K562 (cell line): ENCODE data around the gene TP73. TPM values are rescaled to one million over a fixed set of nuclear protein-coding genes. Genes with fewer than 3 reads are reported as not detected.

Experiments used
- ATAC-seq: fragments of 200-7000 bp; cut with Tn5 transposase; 3 replicates; pipeline ENCODE4 v1.9.1; 2020; ENCODE audit warnings: moderate library complexity
- BruUV-seq: library from RNA; stranded (reverse); fragments of 400-500 nt; replicated peaks from 2 replicates; lab custom pipeline; 2021; lab: Mats Ljungman, UMichigan
- CTCF ChIA-PET: fragments of 300-600 bp; formaldehyde crosslinking; extraction: SDS; loops from one replicate; lab custom pipeline; 2021; ENCODE audit warnings: low intra/inter-chr PET ratio; lab: Yijun Ruan, JAX
- POLR2A ChIA-PET: fragments of 300-600, 350-650 bp; sonication (Branson Sonifier 250); formaldehyde crosslinking; extraction: SDS; loops from one replicate; lab custom pipeline; 2021; ENCODE audit warnings: antibody characterized with exemption, inconsistent platforms; lab: Yijun Ruan, JAX
- DNase-seq, 4 experiments: peaks; one replicate each; pipeline versions ENCODE4 v3.0.0 to v3.0.0-alpha.2; 2011 to 2018; ENCODE audit warnings: low spot score in 3 of 4, mixed read lengths in 3 of 4; ENCODE audit errors: extremely low read depth in 1 of 4
- FAIRE-seq: peaks from 2 replicates; lab custom pipeline; 2011; peaks lifted over from hg19 to GRCh38; lab: Jason Lieb, UNC
- H2AFZ ChIP-seq: 2 replicates; pipeline ENCODE4 v1.6.0; 2011; ENCODE audit warnings: low read depth, low read length, control low read depth, inconsistent platforms
- H3K27ac ChIP-seq: fragments of 200-600 bp; 3 replicates; pipeline ENCODE4 v1.8.0; 2011; ENCODE audit warnings: low read depth, mild to moderate bottlenecking, control low read depth, inconsistent platforms, low read length, moderate library complexity, mixed read lengths; ENCODE audit errors: extremely low read depth
- H3K27me3 ChIP-seq, 2 experiments: fragments of 300-600 bp in 1 of 2; 2 replicates in 1 of 2; 3 replicates in 1 of 2; pipeline versions ENCODE4 v1.6.0 to v1.8.0; 2011; ENCODE audit warnings: inconsistent platforms in 2 of 2, low read length in 2 of 2, mild to moderate bottlenecking in 1 of 2, mixed read lengths in 1 of 2, moderate library complexity in 1 of 2; ENCODE audit not compliant: control insufficient read depth in 2 of 2, insufficient read depth in 2 of 2
- H3K36me3 ChIP-seq: fragments of 300-600 bp; 3 replicates; pipeline ENCODE4 v1.8.0; 2011; ENCODE audit warnings: mild to moderate bottlenecking, low read length, inconsistent platforms; ENCODE audit not compliant: control insufficient read depth, insufficient read depth
- H3K4me1 ChIP-seq, 2 experiments: fragments of 200-600 bp in 1 of 2; replicated peaks in 1 of 2; 2 replicates in 1 of 2; 3 replicates in 1 of 2; pipeline versions ENCODE4 v1.5.1 to v1.8.0; 2011; ENCODE audit warnings: inconsistent platforms in 2 of 2, low read length in 2 of 2, mild to moderate bottlenecking in 1 of 2, mixed read lengths in 1 of 2, moderate library complexity in 1 of 2; ENCODE audit not compliant: control insufficient read depth in 2 of 2, insufficient read depth in 2 of 2
- H3K4me2 ChIP-seq: 2 replicates; pipeline ENCODE4 v1.6.1; 2011; ENCODE audit warnings: low read length, control low read depth, inconsistent platforms, mixed read lengths; ENCODE audit not compliant: insufficient read depth
- H3K4me3 ChIP-seq: fragments of 200-600 bp; sonication (generic), shearing (Covaris generic); 2 replicates; pipeline ENCODE4 v1.5.1; 2016; ENCODE audit warnings: control low read depth, inconsistent platforms
- H3K79me2 ChIP-seq: fragments of 200-600 bp; 3 replicates; pipeline ENCODE4 v1.8.0; 2011; ENCODE audit warnings: low read length, inconsistent platforms; ENCODE audit not compliant: control insufficient read depth, insufficient read depth
- H3K9ac ChIP-seq, 2 experiments: 2 replicates each; pipeline versions ENCODE4 v1.6.0 to v1.6.1; 2011; ENCODE audit warnings: low read depth in 2 of 2, low read length in 2 of 2, control low read depth in 1 of 2, inconsistent platforms in 1 of 2, mild to moderate bottlenecking in 1 of 2, mixed read lengths in 1 of 2; ENCODE audit not compliant: insufficient read depth in 1 of 2
- H3K9me1 ChIP-seq: one replicate; pipeline ENCODE4 v1.6.0; 2011; ENCODE audit warnings: inconsistent platforms, mild to moderate bottlenecking, low read length, moderate library complexity; ENCODE audit not compliant: control insufficient read depth, insufficient read depth
- H3K9me3 ChIP-seq: replicated peaks from 2 replicates; pipeline ENCODE4 v1.5.1; 2011; ENCODE audit warnings: low read depth, low read length, inconsistent platforms; ENCODE audit not compliant: control insufficient read depth, insufficient read depth
- H4K20me1 ChIP-seq: replicated peaks from 2 replicates; pipeline ENCODE4 v1.6.1; 2011; ENCODE audit warnings: low read length, inconsistent platforms, mixed read lengths; ENCODE audit not compliant: control insufficient read depth, insufficient read depth
- CBX1 ChIP-seq: sonication (generic); IDR thresholded peaks from 2 replicates; pipeline ENCODE4 v1.6.1; 2016; ENCODE audit warnings: antibody characterized with exemption, low read depth, mild to moderate bottlenecking
- HDAC3 ChIP-seq: fragments of 450-650 bp; IDR thresholded peaks from 2 replicates; pipeline ENCODE4 v1.6.1; 2018; ENCODE audit warnings: borderline replicate concordance, mild to moderate bottlenecking, moderate library complexity; ENCODE audit not compliant: partially characterized antibody
- MCM5 ChIP-seq: fragments of 450-650 bp; IDR thresholded peaks from 2 replicates; pipeline ENCODE4 v1.6.1; 2016; ENCODE audit warnings: low read depth
- NFATC3 ChIP-seq: fragments of 450-650 bp; IDR thresholded peaks from 2 replicates; pipeline ENCODE4 v1.6.1; 2017; ENCODE audit warnings: mild to moderate bottlenecking
- NONO ChIP-seq, 2 experiments: fragments of 200-400 bp in 1 of 2; fragments of 450-650 bp in 1 of 2; formaldehyde crosslinking in 1 of 2; IDR thresholded peaks; 2 replicates each; pipeline ENCODE4 v1.6.1; 2017; ENCODE audit warnings: low read depth in 2 of 2, mild to moderate bottlenecking in 2 of 2, moderate library complexity in 2 of 2, low read length in 1 of 2
- PURB ChIP-seq: sonication (generic); formaldehyde crosslinking; IDR thresholded peaks from 2 replicates; pipeline ENCODE4 v1.9.0; 2021; ENCODE audit warnings: low read depth, mild to moderate bottlenecking, missing genetic modification reagents
- RHOXF2B ChIP-seq: fragments of 250-450 bp; sonication (Bioruptor Pico); conservative IDR thresholded peaks from 2 replicates; pipeline ENCODE4 v1.5.1; 2021
- SP1 ChIP-seq: sonication (generic); formaldehyde crosslinking; IDR thresholded peaks from 2 replicates; pipeline ENCODE4 v1.8.1; 2022; ENCODE audit warnings: mild to moderate bottlenecking, missing genetic modification reagents
- ZC3H11A ChIP-seq: IDR thresholded peaks from 2 replicates; pipeline ENCODE4 v1.6.1; 2012; ENCODE audit warnings: low read depth, low read length, improper control_type of control experiment
- ZNF384 ChIP-seq: IDR thresholded peaks from 2 replicates; pipeline ENCODE4 v1.6.1; 2012; ENCODE audit warnings: low read depth, low read length, improper control_type of control experiment
- ZNF583 ChIP-seq: fragments of 250-450 bp; sonication (Bioruptor Pico); IDR thresholded peaks from 2 replicates; pipeline ENCODE4 v1.4.0; 2020
- ZNF717 ChIP-seq: fragments of 250-450 bp; sonication (Bioruptor Pico); IDR thresholded peaks from 2 replicates; pipeline ENCODE4 v1.5.0; 2021
- WGBS: fragments of 100-300 bp; shearing (Covaris generic); methylation state at CpG from one replicate; pipeline ENCODE4 v1.1.6; 2016; ENCODE audit warnings: low coverage, mixed read lengths; ENCODE audit not compliant: insufficient coverage; ENCODE audit errors: missing lambda C conversion rate; 5-methylcytosine and 5-hydroxymethylcytosine counted together
- in situ Hi-C: fragments of 300-500 bp; cut with MboI; formaldehyde crosslinking; loops from 4 replicates; pipeline ENCODE4 v1.15.0; 2018; ENCODE audit warnings: inconsistent platforms, mixed read lengths
- intact Hi-C: fragments of 100-400 bp; cut with micrococcal nuclease; formaldehyde crosslinking; loops from 2 replicates; pipeline ENCODE4 v1.14.2; 2022
- polyA plus RNA-seq, 8 experiments: library from polyadenylated mRNA; depleted of rRNA in 4 of 8; stranded (reverse) in 5 of 8; unstranded in 3 of 8; fragments of >200 nt; fragmentation: Nextera tagmentation in 2 of 8; fragmentation: Illumina TruSeq in 1 of 8; extraction: Ambion mirVana in 2 of 8; extraction: Trizol in 1 of 8; gene quantifications; 2 replicates each; pipeline versions ENCODE4 v1.2.1 to v1.2.3, GENCODE V29; 2011 to 2014; ENCODE audit warnings: inconsistent platforms in 1 of 8, missing spikeins in 1 of 8
- total RNA-seq, 7 experiments: library from RNA; depleted of rRNA in 6 of 7; stranded (reverse); fragments of >200 nt in 6 of 7; fragmentation: Illumina TruSeq in 2 of 7; extraction: Trizol in 2 of 7; gene quantifications; 2 replicates each; pipeline versions ENCODE4 v1.2.1 to v1.2.3, GENCODE V29; 2011 to 2021; ENCODE audit warnings: low replicate concordance in 1 of 7
- TF ChIP-seq, protein P1 (sequence below): fragments of 250-450 bp; sonication (Bioruptor Pico); IDR thresholded peaks from 2 replicates; pipeline ENCODE4 v1.5.0; 2021
- TF ChIP-seq, protein P2 (sequence below): sonication (generic); formaldehyde crosslinking; IDR thresholded peaks from 2 replicates; pipeline ENCODE4 v1.8.0; 2022; ENCODE audit warnings: missing genetic modification reagents, mild to moderate bottlenecking, borderline replicate concordance
- TF ChIP-seq, protein P3 (sequence below), 3 experiments: IDR thresholded peaks in 2 of 3; conservative IDR thresholded peaks in 1 of 3; 2 replicates each; pipeline ENCODE4 v1.5.1; 2011 to 2012; ENCODE audit warnings: low read length in 3 of 3, mild to moderate bottlenecking in 3 of 3, control low read depth in 2 of 3, improper control_type of control experiment in 1 of 3, inconsistent platforms in 1 of 3, low read depth in 1 of 3, mixed read lengths in 1 of 3, moderate library complexity in 1 of 3; ENCODE audit not compliant: insufficient read depth in 2 of 3

TP73 gene
- total and polyA plus RNA-seq, 9 of the 15 experiments (the other 6 are each of a cell fraction or from before 2014, with no cell fraction given) = 0.07 to 1.6 (median 0.40) TPM; not detected in 2

DNA sequence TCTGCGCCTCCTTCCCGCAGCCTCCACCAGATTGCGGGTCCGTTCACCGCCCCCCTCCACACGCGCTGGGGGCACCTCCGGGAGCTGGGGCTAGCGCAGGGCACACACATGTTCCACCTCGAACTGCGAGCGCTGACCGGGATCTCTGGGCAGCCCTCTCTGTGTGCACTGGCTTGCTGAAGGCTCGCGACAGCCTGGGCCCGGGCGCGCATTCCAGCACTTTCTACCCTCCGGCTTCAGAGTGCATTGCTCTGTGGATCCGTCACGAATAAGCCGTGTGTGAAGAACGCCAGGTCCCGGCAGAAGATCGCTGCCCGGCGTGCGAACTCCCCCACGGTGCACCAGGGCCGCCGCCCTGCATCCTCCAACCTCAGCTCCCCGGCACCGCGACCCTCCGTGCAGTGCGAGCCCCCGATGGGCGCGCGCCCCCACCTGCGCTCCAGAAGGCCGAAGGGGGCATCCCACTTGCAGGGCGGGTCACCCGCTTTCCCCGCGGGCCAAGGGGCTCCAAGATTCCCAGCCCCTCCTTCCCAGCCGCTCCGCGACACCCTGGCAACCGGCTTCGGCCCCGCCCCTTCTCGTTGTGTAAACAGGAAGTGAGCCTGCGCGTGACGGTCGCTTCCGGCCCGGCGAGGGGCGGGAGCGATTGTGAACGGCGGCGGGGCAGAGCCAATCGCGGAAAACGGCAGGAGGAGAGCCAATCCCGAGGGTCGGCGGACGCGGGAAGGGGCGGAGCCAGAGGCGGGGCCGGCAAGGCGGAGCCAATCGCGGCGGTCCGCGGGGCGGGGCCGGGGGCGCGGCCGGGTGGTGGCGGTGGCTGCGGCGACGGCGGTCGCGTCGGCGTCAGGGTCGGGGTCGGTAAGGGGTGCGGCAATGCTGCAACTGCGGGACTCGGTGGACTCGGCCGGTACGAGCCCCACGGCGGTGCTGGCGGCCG is 27.8 kb upstream of the TP73 start, which contains the start of gene TPRG1L:
Gene TPRG1L (plus strand): TSS at position 816 of the 937 bp plus-strand sequence. CDS start 58 bp downstream, at position 874.
- H3K4me2 ChIP-seq = peak within 1 kb of the TSS; percentile 92
- H3K27ac ChIP-seq = peak within 1 kb of the TSS; percentile 44; the same call in 2 of the 3 replicates
- H3K4me1 ChIP-seq = peaks cover 10 to 25% of the 10 kb centered on the region in 2 experiments; a peak in 4 of 5 replicates
- H3K4me3 ChIP-seq = peak within 1 kb of the TSS; percentile 95
- 0 out of 2 replicates have a peak, but pooled peaks cover under 1% of the 10 kb centered on the region for H4K20me1 ChIP-seq
- H3K9me1 ChIP-seq = no peaks in the 10 kb centered on the region
- peaks cover 20% of the 10 kb centered on the region; the same call in 1 of the 3 replicates for H3K36me3 ChIP-seq
- H3K27me3 ChIP-seq = peaks cover 5 to 23% of the 10 kb centered on the region in 2 experiments; a peak in 4 of 5 replicates
- intact Hi-C loops (loop anchor here (5.0 kb wide), 1 partner anchor 98 kb away; no protein-coding TSS in a partner anchor), in situ Hi-C loops (loop anchor here (5.0 kb wide), 1 partner anchor 182 kb away; no protein-coding TSS in a partner anchor)
- no TSS peak for BruUV-seq
- peak within 1 kb of the TSS; percentile 97 for H2AFZ ChIP-seq
- peak; percentile 99 to 100 (median 100) for DNase-seq
- ChIA-PET CTCF (interaction anchor here (0.7 kb wide), 1 partner anchor 135 kb away, joined by 3 read pairs; no protein-coding TSS in a partner anchor), POLR2A (interaction anchor here (0.6 to 0.7 kb wide), 4 partner anchors 24 to 1060 kb away, joined by 3 to 4 read pairs (median 3); no protein-coding TSS in a partner anchor)
- no peaks in the 10 kb centered on the region for H3K79me2 ChIP-seq
- FAIRE-seq = peak; percentile 87
- ATAC-seq = peak; percentile 96
- 3% methylated on average over 85 of the region's 108 CpGs for WGBS
- no peaks in the 10 kb centered on the region for H3K9me3 ChIP-seq
- H3K9ac ChIP-seq = peak within 1 kb of the TSS; percentile 55 to 91
- TF ChIP-seq RHOXF2B (CRISPR knock-in tag) = no peak
- no peak for TF ChIP-seq NONO (IDR thresholded peaks at IDR 0.05; ENCODE audit: low read depth in 2 of 2, low read length in 1 of 2)
- no peak for TF ChIP-seq PURB (CRISPR knock-in tag)
- TF ChIP-seq, protein P1, sequence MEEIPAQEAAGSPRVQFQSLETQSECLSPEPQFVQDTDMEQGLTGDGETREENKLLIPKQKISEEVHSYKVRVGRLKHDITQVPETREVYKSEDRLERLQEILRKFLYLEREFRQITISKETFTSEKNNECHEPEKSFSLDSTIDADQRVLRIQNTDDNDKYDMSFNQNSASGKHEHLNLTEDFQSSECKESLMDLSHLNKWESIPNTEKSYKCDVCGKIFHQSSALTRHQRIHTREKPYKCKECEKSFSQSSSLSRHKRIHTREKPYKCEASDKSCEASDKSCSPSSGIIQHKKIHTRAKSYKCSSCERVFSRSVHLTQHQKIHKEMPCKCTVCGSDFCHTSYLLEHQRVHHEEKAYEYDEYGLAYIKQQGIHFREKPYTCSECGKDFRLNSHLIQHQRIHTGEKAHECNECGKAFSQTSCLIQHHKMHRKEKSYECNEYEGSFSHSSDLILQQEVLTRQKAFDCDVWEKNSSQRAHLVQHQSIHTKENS (CRISPR knock-in tag) = no peak
- no peak for TF ChIP-seq NFATC3
- no peak for TF ChIP-seq HDAC3
- no peak for TF ChIP-seq ZNF583
- TF ChIP-seq ZNF717 (CRISPR knock-in tag) = no peak
- peak; percentile 92 for TF ChIP-seq SP1
- no peak for TF ChIP-seq MCM5
- no peak for TF ChIP-seq ZNF384
- TF ChIP-seq CBX1 = no peak
- TF ChIP-seq ZC3H11A = no peak
- TF ChIP-seq, protein P2, sequence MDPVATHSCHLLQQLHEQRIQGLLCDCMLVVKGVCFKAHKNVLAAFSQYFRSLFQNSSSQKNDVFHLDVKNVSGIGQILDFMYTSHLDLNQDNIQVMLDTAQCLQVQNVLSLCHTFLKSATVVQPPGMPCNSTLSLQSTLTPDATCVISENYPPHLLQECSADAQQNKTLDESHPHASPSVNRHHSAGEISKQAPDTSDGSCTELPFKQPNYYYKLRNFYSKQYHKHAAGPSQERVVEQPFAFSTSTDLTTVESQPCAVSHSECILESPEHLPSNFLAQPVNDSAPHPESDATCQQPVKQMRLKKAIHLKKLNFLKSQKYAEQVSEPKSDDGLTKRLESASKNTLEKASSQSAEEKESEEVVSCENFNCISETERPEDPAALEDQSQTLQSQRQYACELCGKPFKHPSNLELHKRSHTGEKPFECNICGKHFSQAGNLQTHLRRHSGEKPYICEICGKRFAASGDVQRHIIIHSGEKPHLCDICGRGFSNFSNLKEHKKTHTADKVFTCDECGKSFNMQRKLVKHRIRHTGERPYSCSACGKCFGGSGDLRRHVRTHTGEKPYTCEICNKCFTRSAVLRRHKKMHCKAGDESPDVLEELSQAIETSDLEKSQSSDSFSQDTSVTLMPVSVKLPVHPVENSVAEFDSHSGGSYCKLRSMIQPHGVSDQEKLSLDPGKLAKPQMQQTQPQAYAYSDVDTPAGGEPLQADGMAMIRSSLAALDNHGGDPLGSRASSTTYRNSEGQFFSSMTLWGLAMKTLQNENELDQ = no peak
- TF ChIP-seq, protein P3, sequence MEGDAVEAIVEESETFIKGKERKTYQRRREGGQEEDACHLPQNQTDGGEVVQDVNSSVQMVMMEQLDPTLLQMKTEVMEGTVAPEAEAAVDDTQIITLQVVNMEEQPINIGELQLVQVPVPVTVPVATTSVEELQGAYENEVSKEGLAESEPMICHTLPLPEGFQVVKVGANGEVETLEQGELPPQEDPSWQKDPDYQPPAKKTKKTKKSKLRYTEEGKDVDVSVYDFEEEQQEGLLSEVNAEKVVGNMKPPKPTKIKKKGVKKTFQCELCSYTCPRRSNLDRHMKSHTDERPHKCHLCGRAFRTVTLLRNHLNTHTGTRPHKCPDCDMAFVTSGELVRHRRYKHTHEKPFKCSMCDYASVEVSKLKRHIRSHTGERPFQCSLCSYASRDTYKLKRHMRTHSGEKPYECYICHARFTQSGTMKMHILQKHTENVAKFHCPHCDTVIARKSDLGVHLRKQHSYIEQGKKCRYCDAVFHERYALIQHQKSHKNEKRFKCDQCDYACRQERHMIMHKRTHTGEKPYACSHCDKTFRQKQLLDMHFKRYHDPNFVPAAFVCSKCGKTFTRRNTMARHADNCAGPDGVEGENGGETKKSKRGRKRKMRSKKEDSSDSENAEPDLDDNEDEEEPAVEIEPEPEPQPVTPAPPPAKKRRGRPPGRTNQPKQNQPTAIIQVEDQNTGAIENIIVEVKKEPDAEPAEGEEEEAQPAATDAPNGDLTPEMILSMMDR (IDR thresholded peaks at IDR 0.05 in 2 of 3, conservative IDR thresholded peaks at IDR 0.05 in 1 of 3; ENCODE audit: insufficient read depth in 2 of 3, low read depth in 1 of 3, low read length in 3 of 3) = 0 out of 6 replicates have a peak, but pooled peaks of 1 of the 3 experiments have one; percentile 0
